ENCODE measurements around the gene ARHGEF4. TPM values are rescaled to one million over a fixed set of nuclear protein-coding genes. Genes with fewer than 3 reads are reported as not detected.

Gene ARHGEF4
- total and polyA plus RNA-seq, 10 of the 15 experiments (the other 5 are each of a cell fraction or from before 2014, with no cell fraction given), result 0.02 to 0.24 (median 0.16) TPM; not detected in 6

DNA sequence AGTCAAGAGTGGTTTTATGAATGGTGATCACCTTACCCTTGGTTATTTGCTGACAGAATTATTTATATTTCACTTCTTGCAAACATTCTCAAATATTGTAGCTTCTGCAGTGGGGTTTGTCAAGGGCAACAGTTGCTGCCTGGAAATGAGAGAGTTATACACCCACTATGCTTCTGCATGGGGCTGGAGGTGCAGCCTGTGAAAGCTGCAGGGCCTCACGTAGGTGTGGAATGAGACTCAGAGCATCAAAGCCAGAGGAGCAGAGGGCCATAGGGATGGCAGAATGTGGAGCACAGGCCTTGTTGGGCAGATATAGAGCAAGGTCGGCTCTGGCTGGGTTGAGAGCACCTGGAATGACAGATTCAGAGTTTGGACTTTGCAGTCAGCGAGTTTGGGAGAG, 128.2 kb downstream of the ARHGEF4 start:
- H3K27ac ChIP-seq (ENCODE audit: control insufficient read depth, insufficient read depth), result no peak overlapping the region
- no peaks in the 10 kb centered on the region; the same call in 1 of the 2 replicates for H4K20me1 ChIP-seq (ENCODE audit: control insufficient read depth, insufficient read depth)
- SMC1A ChIA-PET (ENCODE audit: uncharacterized antibody, unreplicated experiment), result no interaction called here
- in situ Hi-C loops (cut with MboI), result no loop called here
- POLR2A ChIA-PET, result no interaction called here
- no peaks in the 10 kb centered on the region for H3K9me3 ChIP-seq (replicated peaks; ENCODE audit: control insufficient read depth, insufficient read depth, low read length)
- ATAC-seq (no peak), FAIRE-seq (no peak), DNase-seq (ENCODE audit: low read depth, low spot score) (no peak)
- RAD21 ChIA-PET (ENCODE audit: unreplicated experiment), result interaction anchor here (0.6 to 1.0 kb wide), 4 partner anchors 39 to 169 kb away, joined by 3 to 5 read pairs (median 4); no protein-coding TSS in a partner anchor
- H3K36me3 ChIP-seq (ENCODE audit: control insufficient read depth in 2 of 2, insufficient read depth in 2 of 2, low read length in 1 of 2), result no peaks in the 10 kb centered on the region
- no peaks in the 10 kb centered on the region for H3K79me2 ChIP-seq (ENCODE audit: control insufficient read depth, insufficient read depth, low read length)
- no peak for TF ChIP-seq FOS (IDR thresholded peaks at IDR 0.05; ENCODE audit: borderline replicate concordance, extremely low read depth, insufficient read length)
- TF ChIP-seq EED (IDR thresholded peaks at IDR 0.05; ENCODE audit: low read depth), result no peak
- no peak overlapping the region for H3K4me3 ChIP-seq
- no peak overlapping the region for H3K4me2 ChIP-seq (ENCODE audit: control insufficient read depth, insufficient read depth)
- intact Hi-C loops (cut with micrococcal nuclease; ENCODE audit: unreplicated experiment), result no loop called here
- H3K4me1 ChIP-seq (ENCODE audit: control insufficient read depth, insufficient read depth, low read length), result no peaks in the 10 kb centered on the region
- H2AFZ ChIP-seq (ENCODE audit: control insufficient read depth, low read depth, low read length), result no peak overlapping the region
- WGBS (ENCODE audit: insufficient coverage, insufficient replicate concordance, low lambda C conversion rate, missing lambda C conversion rate), result 6% methylated on average over 3 of the region's 3 CpGs
- CTCF ChIA-PET, result interaction anchor here (0.9 kb wide), 1 partner anchor 93 kb away, joined by 3 read pairs; no protein-coding TSS in a partner anchor
- H3K9ac ChIP-seq (ENCODE audit: control insufficient read depth, insufficient read depth, low read length), result no peak overlapping the region
- H3K27me3 ChIP-seq (replicated peaks in 1 of 2; ENCODE audit: control insufficient read depth in 2 of 2, insufficient read depth in 2 of 2, low read length in 1 of 2), result peaks cover 8 to 17% of the 10 kb centered on the region in 2 experiments
- BruUV-seq (replicated peaks), result no TSS peak

DNA sequence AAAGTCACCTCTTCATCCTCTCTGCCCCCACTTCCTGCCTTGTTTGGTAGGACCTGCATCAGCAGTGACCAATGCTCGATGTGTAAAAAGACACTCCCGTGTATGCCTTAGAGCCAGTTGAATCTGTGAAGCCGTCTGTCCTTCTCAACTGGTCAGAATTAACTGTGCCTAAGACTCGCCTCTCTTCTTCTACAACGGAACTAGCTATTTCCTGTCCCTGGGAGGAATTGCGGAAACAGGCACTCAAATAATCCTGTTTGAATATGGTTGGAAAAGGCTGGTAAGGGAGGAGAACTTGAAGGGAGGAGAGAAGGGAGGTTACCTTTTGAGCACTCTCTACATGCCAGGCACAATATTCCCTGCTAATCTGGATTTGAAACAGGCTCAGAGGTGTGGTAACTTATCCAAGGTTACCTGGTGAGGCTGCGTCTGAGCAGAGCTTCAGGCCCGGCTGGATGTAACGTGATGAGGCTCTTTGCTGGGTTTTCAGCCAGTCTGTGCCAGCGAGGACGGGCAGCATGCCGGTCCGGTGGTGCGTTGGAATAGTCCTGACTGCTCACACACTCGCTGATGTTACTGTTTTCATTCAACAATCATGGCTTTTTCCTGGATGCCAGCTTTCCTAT, 129.5 kb downstream of the ARHGEF4 start:
- DNase-seq (ENCODE audit: low read depth, low spot score) (no peak), FAIRE-seq (no peak), ATAC-seq (no peak)
- H2AFZ ChIP-seq (ENCODE audit: control insufficient read depth, low read depth, low read length), result no peak overlapping the region
- ChIA-PET SMC1A (ENCODE audit: uncharacterized antibody, unreplicated experiment) (no interaction called here), CTCF (no interaction called here), POLR2A (no interaction called here), RAD21 (ENCODE audit: unreplicated experiment) (no interaction called here)
- 20% methylated on average over 15 of the region's 15 CpGs for WGBS (ENCODE audit: insufficient coverage, insufficient replicate concordance, low lambda C conversion rate, missing lambda C conversion rate)
- BruUV-seq (replicated peaks), result no TSS peak
- no peaks in the 10 kb centered on the region for H3K36me3 ChIP-seq (ENCODE audit: control insufficient read depth in 2 of 2, insufficient read depth in 2 of 2, low read length in 1 of 2)
- in situ Hi-C loops (cut with MboI), result no loop called here
- H3K79me2 ChIP-seq (ENCODE audit: control insufficient read depth, insufficient read depth, low read length), result no peaks in the 10 kb centered on the region
- H3K4me1 ChIP-seq (ENCODE audit: control insufficient read depth, insufficient read depth, low read length), result no peaks in the 10 kb centered on the region
- no peaks in the 10 kb centered on the region for H3K9me3 ChIP-seq (replicated peaks; ENCODE audit: control insufficient read depth, insufficient read depth, low read length)
- no peaks in the 10 kb centered on the region; the same call in 1 of the 2 replicates for H4K20me1 ChIP-seq (ENCODE audit: control insufficient read depth, insufficient read depth)
- no peak overlapping the region for H3K4me2 ChIP-seq (ENCODE audit: control insufficient read depth, insufficient read depth)
- intact Hi-C loops (cut with micrococcal nuclease; ENCODE audit: unreplicated experiment), result no loop called here
- peaks cover 8 to 14% of the 10 kb centered on the region in 2 experiments for H3K27me3 ChIP-seq (replicated peaks in 1 of 2; ENCODE audit: control insufficient read depth in 2 of 2, insufficient read depth in 2 of 2, low read length in 1 of 2)
- H3K4me3 ChIP-seq, result no peak overlapping the region
- H3K9ac ChIP-seq (ENCODE audit: control insufficient read depth, insufficient read depth, low read length), result no peak overlapping the region
- no peak overlapping the region for H3K27ac ChIP-seq (ENCODE audit: control insufficient read depth, insufficient read depth)
- TF ChIP-seq MEF2A (IDR thresholded peaks at IDR 0.05; ENCODE audit: insufficient read depth, low read depth, low read length) (no peak), PAX5 (IDR thresholded peaks at IDR 0.05; ENCODE audit: borderline replicate concordance, low read depth, low read length) (no peak), TCF3 (IDR thresholded peaks at IDR 0.05; ENCODE audit: borderline replicate concordance, insufficient read depth, low read depth, low read length) (no peak), SIX5 (IDR thresholded peaks at IDR 0.05; ENCODE audit: low read depth, low read length, severe bottlenecking) (no peak), ZBTB4 (CRISPR knock-in tag; IDR thresholded peaks at IDR 0.05) (no peak), HDAC6 (IDR thresholded peaks at IDR 0.05; ENCODE audit: unreplicated experiment) (no peak), SUPT20H (IDR thresholded peaks at IDR 0.05; ENCODE audit: borderline replicate concordance, control insufficient read depth, low read depth, low read length) (no peak), LARP7 (IDR thresholded peaks at IDR 0.05) (no peak), NFYB (IDR thresholded peaks at IDR 0.05; ENCODE audit: insufficient read depth, low read depth, low read length) (no peak), ZZZ3 (IDR thresholded peaks at IDR 0.05; ENCODE audit: control insufficient read depth, insufficient read length, low read depth) (no peak)
- TF ChIP-seq, protein P1, sequence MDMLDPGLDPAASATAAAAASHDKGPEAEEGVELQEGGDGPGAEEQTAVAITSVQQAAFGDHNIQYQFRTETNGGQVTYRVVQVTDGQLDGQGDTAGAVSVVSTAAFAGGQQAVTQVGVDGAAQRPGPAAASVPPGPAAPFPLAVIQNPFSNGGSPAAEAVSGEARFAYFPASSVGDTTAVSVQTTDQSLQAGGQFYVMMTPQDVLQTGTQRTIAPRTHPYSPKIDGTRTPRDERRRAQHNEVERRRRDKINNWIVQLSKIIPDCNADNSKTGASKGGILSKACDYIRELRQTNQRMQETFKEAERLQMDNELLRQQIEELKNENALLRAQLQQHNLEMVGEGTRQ (IDR thresholded peaks at IDR 0.05; ENCODE audit: borderline replicate concordance, low read depth, low read length), result no peak
